ENCODE measurements around the gene CHD1.

CHD1 gene

GRCh38 chr5:98804066-98804465, 124.7 kb downstream of the CHD1 start:
- no peak for DNase-seq

All from right forelimb (tissue), 1 donor.